ENCODE measurements around the gene KRTAP25-1.

DNA sequence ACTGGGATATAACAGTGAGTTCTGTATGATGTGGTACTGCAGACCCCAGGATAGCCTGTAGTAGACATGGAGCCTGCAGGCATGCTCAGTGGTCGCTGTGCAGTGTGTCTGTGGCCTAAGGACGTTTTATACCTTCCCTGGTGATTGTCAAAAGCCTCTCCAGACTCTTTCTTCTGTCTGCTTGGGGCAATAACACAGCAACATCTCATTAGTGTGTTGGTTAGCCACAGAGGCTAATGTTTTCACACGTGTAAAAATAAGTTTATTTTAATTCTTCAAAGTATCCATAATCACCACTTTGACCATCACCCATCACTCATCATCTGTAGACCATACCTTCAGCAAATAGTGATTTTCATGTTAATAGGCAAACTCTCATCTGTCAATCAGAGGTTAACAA is 6.5 kb downstream of the KRTAP25-1 start, which contains the start of gene KRTAP24-1:
- TF ChIP-seq, protein P1, sequence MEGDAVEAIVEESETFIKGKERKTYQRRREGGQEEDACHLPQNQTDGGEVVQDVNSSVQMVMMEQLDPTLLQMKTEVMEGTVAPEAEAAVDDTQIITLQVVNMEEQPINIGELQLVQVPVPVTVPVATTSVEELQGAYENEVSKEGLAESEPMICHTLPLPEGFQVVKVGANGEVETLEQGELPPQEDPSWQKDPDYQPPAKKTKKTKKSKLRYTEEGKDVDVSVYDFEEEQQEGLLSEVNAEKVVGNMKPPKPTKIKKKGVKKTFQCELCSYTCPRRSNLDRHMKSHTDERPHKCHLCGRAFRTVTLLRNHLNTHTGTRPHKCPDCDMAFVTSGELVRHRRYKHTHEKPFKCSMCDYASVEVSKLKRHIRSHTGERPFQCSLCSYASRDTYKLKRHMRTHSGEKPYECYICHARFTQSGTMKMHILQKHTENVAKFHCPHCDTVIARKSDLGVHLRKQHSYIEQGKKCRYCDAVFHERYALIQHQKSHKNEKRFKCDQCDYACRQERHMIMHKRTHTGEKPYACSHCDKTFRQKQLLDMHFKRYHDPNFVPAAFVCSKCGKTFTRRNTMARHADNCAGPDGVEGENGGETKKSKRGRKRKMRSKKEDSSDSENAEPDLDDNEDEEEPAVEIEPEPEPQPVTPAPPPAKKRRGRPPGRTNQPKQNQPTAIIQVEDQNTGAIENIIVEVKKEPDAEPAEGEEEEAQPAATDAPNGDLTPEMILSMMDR (IDR thresholded peaks at IDR 0.05 in 4 of 5, conservative IDR thresholded peaks at IDR 0.05 in 1 of 5): no peak
- no peak for TF ChIP-seq POLR2A (IDR thresholded peaks at IDR 0.05)
